Dendritic cell treated with granulocyte-macrophage colony-stimulating factor and Interleukin-4, amounts not matched to agents 40 ng/mL and 50 ng/mL, for 4 days (primary cell): ENCODE results near the gene BRD9.
"Not testable (repeated sequence)": the region's sequence is repeated elsewhere in the genome, so short reads cannot be mapped to it uniquely, and the experiment has no call there.

Experiments used
- H3K27ac Mint-ChIP-seq: one replicate; pipeline ENCODE4 v1.8.0; 2022; ENCODE audit warnings: mild to moderate bottlenecking, mixed read lengths
- H3K27me3 Mint-ChIP-seq: one replicate; pipeline ENCODE4 v1.8.0; 2022; ENCODE audit warnings: mild to moderate bottlenecking, mixed read lengths
- H3K36me3 Mint-ChIP-seq: one replicate; pipeline ENCODE4 v1.8.0; 2022; ENCODE audit warnings: low read depth, mixed read lengths
- H3K4me1 Mint-ChIP-seq: one replicate; pipeline ENCODE4 v1.8.0; 2022; ENCODE audit warnings: low read depth, mixed read lengths
- H3K4me3 Mint-ChIP-seq: one replicate; pipeline ENCODE4 v1.8.0; 2022; ENCODE audit warnings: mild to moderate bottlenecking, moderate library complexity, mixed read lengths
- H3K9me3 Mint-ChIP-seq: one replicate; pipeline ENCODE4 v1.8.0; 2022; ENCODE audit warnings: mixed read lengths
- intact Hi-C: fragments of 100-400 bp; cut with micrococcal nuclease; formaldehyde crosslinking; loops from one replicate; pipeline ENCODE4 v1.15.0; 2022

BRD9 gene

GRCh38 chr5:856531-857425 is 35.8 kb downstream of the BRD9 start:
- no peak overlapping the region for H3K27ac Mint-ChIP-seq
- H3K9me3 Mint-ChIP-seq = no peaks in the 10 kb centered on the region
- H3K36me3 Mint-ChIP-seq = peaks cover 16% of the 10 kb centered on the region
- no peak overlapping the region for H3K4me3 Mint-ChIP-seq
- peaks cover 3% of the 10 kb centered on the region for H3K27me3 Mint-ChIP-seq
- no peaks in the 10 kb centered on the region for H3K4me1 Mint-ChIP-seq
- intact Hi-C loops = no loop called here

GRCh38 chr5:855771-856530 is 36.6 kb downstream of the BRD9 start:
- Mint-ChIP-seq H3K4me1 (no peaks in the 10 kb centered on the region), H3K9me3 (no peaks in the 10 kb centered on the region), H3K27ac (no peak overlapping the region), H3K27me3 (peaks cover 3% of the 10 kb centered on the region), H3K4me3 (no peak overlapping the region), H3K36me3 (peaks cover 12% of the 10 kb centered on the region)
- intact Hi-C loops = no loop called here

- Mint-ChIP-seq H3K4me3 (no peak overlapping the region), H3K27ac (no peak overlapping the region), H3K36me3 (peaks cover 7% of the 10 kb centered on the region), H3K27me3 (peaks cover 3% of the 10 kb centered on the region), H3K4me1 (no peaks in the 10 kb centered on the region), H3K9me3 (no peaks in the 10 kb centered on the region)
- intact Hi-C loops = no loop called here
Measured at GRCh38 chr5:854966-855743, 37.4 kb downstream of the BRD9 start.

- H3K4me1 Mint-ChIP-seq = no peaks in the 10 kb centered on the region
- H3K9me3 Mint-ChIP-seq = no peaks in the 10 kb centered on the region
- H3K4me3 Mint-ChIP-seq = no peak overlapping the region
- H3K36me3 Mint-ChIP-seq = peaks cover 7% of the 10 kb centered on the region
- intact Hi-C loops = no loop called here
- H3K27me3 Mint-ChIP-seq = peaks cover 3% of the 10 kb centered on the region
- no peak overlapping the region for H3K27ac Mint-ChIP-seq
Measured at GRCh38 chr5:854217-854616, 38.4 kb downstream of the BRD9 start.

GRCh38 chr5:853416-854090 is 39.0 kb downstream of the BRD9 start:
- H3K4me1 Mint-ChIP-seq, H3K27me3 Mint-ChIP-seq, intact Hi-C loops, H3K27ac Mint-ChIP-seq, H3K36me3 Mint-ChIP-seq, H3K9me3 Mint-ChIP-seq, H3K4me3 Mint-ChIP-seq: not testable (repeated sequence)

GRCh38 chr5:852431-853401 is 39.9 kb downstream of the BRD9 start:
- H3K4me1 Mint-ChIP-seq = no peaks in the 10 kb centered on the region
- H3K27ac Mint-ChIP-seq = no peak overlapping the region
- no peak overlapping the region for H3K4me3 Mint-ChIP-seq
- peaks cover 3% of the 10 kb centered on the region for H3K27me3 Mint-ChIP-seq
- intact Hi-C loops = no loop called here
- no peaks in the 10 kb centered on the region for H3K36me3 Mint-ChIP-seq
- H3K9me3 Mint-ChIP-seq = no peaks in the 10 kb centered on the region

- Mint-ChIP-seq H3K27ac (no peak overlapping the region), H3K4me1 (no peaks in the 10 kb centered on the region), H3K4me3 (no peak overlapping the region), H3K9me3 (no peaks in the 10 kb centered on the region), H3K36me3 (no peaks in the 10 kb centered on the region), H3K27me3 (peaks cover 3% of the 10 kb centered on the region)
- intact Hi-C loops = no loop called here
Measured at GRCh38 chr5:852018-852417, 40.6 kb downstream of the BRD9 start.

GRCh38 chr5:851553-851952 is 41.0 kb downstream of the BRD9 start:
- Mint-ChIP-seq H3K4me1 (no peaks in the 10 kb centered on the region), H3K4me3 (no peak overlapping the region), H3K27me3 (peaks cover 3% of the 10 kb centered on the region), H3K9me3 (no peaks in the 10 kb centered on the region), H3K36me3 (no peaks in the 10 kb centered on the region), H3K27ac (no peak overlapping the region)
- intact Hi-C loops = no loop called here

- intact Hi-C loops = no loop called here
- Mint-ChIP-seq H3K27me3 (peaks cover 3% of the 10 kb centered on the region), H3K4me3 (no peak overlapping the region), H3K27ac (no peak overlapping the region), H3K36me3 (no peaks in the 10 kb centered on the region), H3K9me3 (no peaks in the 10 kb centered on the region), H3K4me1 (no peaks in the 10 kb centered on the region)
Measured at GRCh38 chr5:851076-851475, 41.5 kb downstream of the BRD9 start.

- no peaks in the 10 kb centered on the region for H3K4me1 Mint-ChIP-seq
- H3K27ac Mint-ChIP-seq = no peak within 1 kb of the TSS
- H3K9me3 Mint-ChIP-seq = no peaks in the 10 kb centered on the region
- intact Hi-C loops = no loop called here
- H3K36me3 Mint-ChIP-seq = no peaks in the 10 kb centered on the region
- H3K4me3 Mint-ChIP-seq = no peak within 1 kb of the TSS
- H3K27me3 Mint-ChIP-seq = peaks cover 3% of the 10 kb centered on the region
Measured at GRCh38 chr5:850511-851006, 42.0 kb downstream of the BRD9 start, which contains the start of gene ZDHHC11. Gene ZDHHC11 (minus strand): TSS chr5:850986. CDS start chr5:850602, 384 bp downstream.

GRCh38 chr5:849651-850301 is 42.8 kb downstream of the BRD9 start:
- no peak overlapping the region for H3K27ac Mint-ChIP-seq
- peaks cover 3% of the 10 kb centered on the region for H3K27me3 Mint-ChIP-seq
- H3K9me3 Mint-ChIP-seq = no peaks in the 10 kb centered on the region
- H3K4me3 Mint-ChIP-seq = no peak overlapping the region
- H3K4me1 Mint-ChIP-seq = no peaks in the 10 kb centered on the region
- no peaks in the 10 kb centered on the region for H3K36me3 Mint-ChIP-seq
- intact Hi-C loops = loop anchor here (10.0 kb wide), 1 partner anchor 85 kb away; no protein-coding TSS in a partner anchor

- Mint-ChIP-seq H3K4me1 (no peaks in the 10 kb centered on the region), H3K4me3 (no peak overlapping the region), H3K36me3 (no peaks in the 10 kb centered on the region), H3K27ac (no peak overlapping the region), H3K27me3 (peaks cover 3% of the 10 kb centered on the region), H3K9me3 (no peaks in the 10 kb centered on the region)
- intact Hi-C loops = loop anchor here (10.0 kb wide), 1 partner anchor 84 kb away; no protein-coding TSS in a partner anchor
Measured at GRCh38 chr5:848671-849111, 43.9 kb downstream of the BRD9 start.
